HG03039 (cell line): Measurements from ENCODE around the gene ARAP2.
"Not testable (repeated sequence)": the region's sequence is repeated elsewhere in the genome, so short reads cannot be mapped to it uniquely, and the experiment has no call there.

Experiments used
- ATAC-seq: cut with Tn5 transposase; IDR thresholded peaks from one replicate; pipeline ENCODE4 v1.9.1; 2021; ENCODE audit warnings: mild to moderate bottlenecking, moderate library complexity; ENCODE audit not compliant: unreplicated experiment

The ARAP2 gene

GRCh38 chr4:36192922-36193321 is 51.4 kb downstream of the ARAP2 start:
- no peak for ATAC-seq

- ATAC-seq: peak; percentile 62
Observed at GRCh38 chr4:36189511-36190226, 54.6 kb downstream of the ARAP2 start.

- ATAC-seq: no peak
Observed at GRCh38 chr4:36187723-36188333, 56.5 kb downstream of the ARAP2 start.

- ATAC-seq: no peak
Observed at GRCh38 chr4:36183665-36184393, 60.5 kb downstream of the ARAP2 start.

- ATAC-seq: no peak
Observed at GRCh38 chr4:36183232-36183631, 61.1 kb downstream of the ARAP2 start.

GRCh38 chr4:36182315-36182714 is 62.0 kb downstream of the ARAP2 start:
- not testable (repeated sequence) for ATAC-seq

GRCh38 chr4:36180206-36180605 is 64.1 kb downstream of the ARAP2 start:
- no peak for ATAC-seq

GRCh38 chr4:36178484-36178883 is 65.8 kb downstream of the ARAP2 start:
- ATAC-seq: no peak

- no peak for ATAC-seq
Observed at GRCh38 chr4:36177946-36178345, 66.4 kb downstream of the ARAP2 start.

GRCh38 chr4:36174570-36174969 is 69.7 kb downstream of the ARAP2 start:
- ATAC-seq: no peak

GRCh38 chr4:36173905-36174304 is 70.4 kb downstream of the ARAP2 start:
- ATAC-seq: no peak

GRCh38 chr4:36172656-36173055 is 71.7 kb downstream of the ARAP2 start:
- ATAC-seq: no peak

GRCh38 chr4:36168127-36168878 is 76.0 kb downstream of the ARAP2 start:
- ATAC-seq: no peak

- no peak for ATAC-seq
Observed at GRCh38 chr4:36165631-36166005, 78.7 kb downstream of the ARAP2 start.

GRCh38 chr4:36164900-36165630 is 79.2 kb downstream of the ARAP2 start:
- ATAC-seq: no peak

GRCh38 chr4:36163198-36163597 is 81.1 kb downstream of the ARAP2 start:
- ATAC-seq: no peak

GRCh38 chr4:36159208-36159607 is 85.1 kb downstream of the ARAP2 start:
- ATAC-seq: no peak

- no peak for ATAC-seq
Observed at GRCh38 chr4:36152735-36153134, 91.6 kb downstream of the ARAP2 start.

GRCh38 chr4:36142504-36142903 is 101.8 kb downstream of the ARAP2 start:
- no peak for ATAC-seq

- no peak for ATAC-seq
Observed at GRCh38 chr4:36141186-36141585, 103.1 kb downstream of the ARAP2 start.

GRCh38 chr4:36140421-36140820 is 103.9 kb downstream of the ARAP2 start:
- ATAC-seq: no peak
